Kidney epithelial cell (primary cell): ENCODE measurements around the gene WNT11. TPM values are rescaled to one million over a fixed set of nuclear protein-coding genes. Genes with fewer than 3 reads are reported as not detected.

ENCODE experiments used
- DNase-seq: peaks from one replicate; pipeline ENCODE4 v3.0.0-alpha.2; 2010; ENCODE audit warnings: low read depth
- H3K27me3 ChIP-seq: 2 replicates; pipeline ENCODE4 v1.6.0; 2011; ENCODE audit warnings: low read length; ENCODE audit not compliant: control insufficient read depth, insufficient read depth
- H3K36me3 ChIP-seq: 2 replicates; pipeline ENCODE4 v1.5.1; 2011; ENCODE audit warnings: low read length; ENCODE audit not compliant: control insufficient read depth, insufficient read depth
- H3K4me3 ChIP-seq: 2 replicates; pipeline ENCODE4 v1.5.1; 2011; ENCODE audit warnings: low read depth, mild to moderate bottlenecking, control low read depth, low read length
- total RNA-seq: library from RNA; depleted of rRNA; stranded (reverse); fragments of >200 nt; gene quantifications from 2 replicates; pipeline ENCODE4 v1.2.3, GENCODE V29; 2015
- TF ChIP-seq, protein P1 (sequence below): IDR thresholded peaks from 2 replicates; pipeline ENCODE4 v1.5.1; 2011; ENCODE audit warnings: mild to moderate bottlenecking, moderate library complexity, low read length, control low read depth, inconsistent platforms; ENCODE audit not compliant: insufficient read depth, poor library complexity, severe bottlenecking

WNT11 gene
- total RNA-seq, 1 donor from 2014 or later, result 0.21 TPM

DNA sequence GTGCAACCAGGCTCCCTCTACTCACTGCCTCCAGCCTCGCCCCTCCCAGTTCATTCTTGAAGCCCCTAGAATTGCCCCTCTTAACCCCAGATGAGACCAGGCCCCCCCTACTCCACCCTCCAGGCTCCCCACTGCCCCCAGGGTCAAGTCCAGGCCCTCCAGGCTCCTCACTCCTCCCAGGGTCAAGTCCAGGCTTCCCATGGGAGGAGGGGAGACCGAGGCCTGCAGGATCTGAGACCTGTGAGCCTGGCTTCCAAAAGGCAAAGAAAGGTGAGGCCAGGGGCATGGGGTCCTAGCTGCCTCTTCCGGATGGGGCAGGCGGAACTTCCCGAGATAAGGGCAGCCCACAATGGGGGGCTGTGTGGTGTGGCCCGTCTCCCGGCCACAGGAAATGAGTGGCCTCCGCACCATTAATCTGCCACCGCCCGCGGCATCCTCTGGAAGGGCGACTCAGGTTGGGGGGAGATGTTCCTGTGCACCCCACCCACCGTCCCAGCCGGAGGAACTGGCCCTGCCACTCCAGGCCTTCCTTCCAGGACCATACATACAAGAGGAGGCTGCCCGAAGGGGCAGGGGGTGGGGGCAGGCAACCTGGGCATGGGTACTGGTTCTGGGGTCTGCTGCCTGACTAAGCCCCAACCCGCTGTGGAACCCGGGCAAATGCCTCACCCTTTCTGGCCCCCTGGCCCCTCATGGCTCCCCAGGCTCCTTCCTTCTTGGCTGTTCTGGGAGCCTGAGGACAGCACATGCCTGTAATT is 35.1 kb upstream of the WNT11 start:
- Histone ChIP-seq H3K27me3 (peaks cover 41% of the 10 kb centered on the region), H3K4me3 (no peak overlapping the region), H3K36me3 (no peaks in the 10 kb centered on the region)
- DNase-seq, result no peak
- TF ChIP-seq, protein P1, sequence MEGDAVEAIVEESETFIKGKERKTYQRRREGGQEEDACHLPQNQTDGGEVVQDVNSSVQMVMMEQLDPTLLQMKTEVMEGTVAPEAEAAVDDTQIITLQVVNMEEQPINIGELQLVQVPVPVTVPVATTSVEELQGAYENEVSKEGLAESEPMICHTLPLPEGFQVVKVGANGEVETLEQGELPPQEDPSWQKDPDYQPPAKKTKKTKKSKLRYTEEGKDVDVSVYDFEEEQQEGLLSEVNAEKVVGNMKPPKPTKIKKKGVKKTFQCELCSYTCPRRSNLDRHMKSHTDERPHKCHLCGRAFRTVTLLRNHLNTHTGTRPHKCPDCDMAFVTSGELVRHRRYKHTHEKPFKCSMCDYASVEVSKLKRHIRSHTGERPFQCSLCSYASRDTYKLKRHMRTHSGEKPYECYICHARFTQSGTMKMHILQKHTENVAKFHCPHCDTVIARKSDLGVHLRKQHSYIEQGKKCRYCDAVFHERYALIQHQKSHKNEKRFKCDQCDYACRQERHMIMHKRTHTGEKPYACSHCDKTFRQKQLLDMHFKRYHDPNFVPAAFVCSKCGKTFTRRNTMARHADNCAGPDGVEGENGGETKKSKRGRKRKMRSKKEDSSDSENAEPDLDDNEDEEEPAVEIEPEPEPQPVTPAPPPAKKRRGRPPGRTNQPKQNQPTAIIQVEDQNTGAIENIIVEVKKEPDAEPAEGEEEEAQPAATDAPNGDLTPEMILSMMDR, result no peak

DNA sequence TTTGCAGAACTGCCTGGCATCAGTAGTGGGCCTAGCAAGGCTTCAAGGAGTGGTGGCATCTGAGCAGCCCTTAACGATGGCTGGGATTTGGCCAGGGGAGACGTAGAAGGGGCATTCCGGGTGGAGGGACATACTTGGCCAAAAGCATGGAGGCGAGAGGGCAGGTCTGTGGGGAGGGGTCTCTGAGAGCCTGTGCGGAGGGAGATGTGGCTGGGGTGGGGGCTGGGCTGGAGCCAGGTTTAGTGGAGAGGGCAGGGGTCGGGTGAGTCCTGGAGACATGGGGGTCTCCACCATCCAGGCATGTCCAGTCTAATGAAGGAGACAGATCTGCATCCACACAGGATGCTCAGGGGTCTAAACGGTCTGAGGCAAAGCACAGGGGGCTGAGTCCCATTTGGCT is 34.4 kb upstream of the WNT11 start:
- DNase-seq, result no peak
- H3K36me3 ChIP-seq, result no peaks in the 10 kb centered on the region
- TF ChIP-seq, protein P1, result no peak
- no peak overlapping the region for H3K4me3 ChIP-seq
- peaks cover 42% of the 10 kb centered on the region for H3K27me3 ChIP-seq

- DNase-seq, result no peak
- H3K36me3 ChIP-seq, result no peaks in the 10 kb centered on the region
- TF ChIP-seq, protein P1, result no peak
- peaks cover 40% of the 10 kb centered on the region for H3K27me3 ChIP-seq
- H3K4me3 ChIP-seq, result no peak overlapping the region
Observed at GRCh38 chr11:76240161-76240540, 33.8 kb upstream of the WNT11 start.

DNA sequence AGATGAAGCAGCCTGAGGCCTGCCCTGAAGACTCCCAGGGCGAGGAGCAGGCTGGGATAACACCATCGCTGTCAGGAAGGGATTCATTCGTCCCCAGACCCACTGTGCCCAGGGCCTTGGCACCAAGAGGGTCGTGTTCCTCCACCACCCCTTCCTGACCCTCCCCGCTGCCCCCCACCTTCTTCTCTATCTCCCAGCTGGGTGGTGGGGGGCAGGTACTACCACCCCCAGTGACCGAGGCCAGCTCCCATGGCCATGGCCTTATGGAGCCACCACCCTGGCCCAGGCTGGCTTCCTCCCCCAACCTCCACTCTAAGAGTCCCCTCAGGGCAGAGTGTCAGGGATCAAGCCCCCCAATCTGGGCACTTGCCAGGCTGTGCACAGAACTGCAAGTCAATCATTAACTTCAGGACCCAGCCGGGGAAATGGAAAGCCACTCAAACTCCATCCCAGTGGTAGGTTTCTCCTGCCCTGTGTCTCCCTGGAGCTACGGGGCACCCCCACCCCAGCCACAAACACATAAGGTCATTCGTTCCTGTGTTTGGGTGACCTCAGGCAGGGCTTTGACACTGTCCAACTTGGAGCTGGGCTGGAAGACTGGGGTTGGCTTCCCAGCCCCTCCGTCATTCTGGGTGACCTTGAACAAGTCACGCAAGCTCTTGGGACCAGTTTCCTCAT is 33.3 kb upstream of the WNT11 start:
- TF ChIP-seq, protein P1, result no peak
- Histone ChIP-seq H3K4me3 (no peak overlapping the region), H3K36me3 (no peaks in the 10 kb centered on the region), H3K27me3 (peaks cover 38% of the 10 kb centered on the region)
- DNase-seq, result no peak

- Histone ChIP-seq H3K4me3 (no peak overlapping the region), H3K27me3 (peaks cover 28% of the 10 kb centered on the region), H3K36me3 (no peaks in the 10 kb centered on the region)
- TF ChIP-seq, protein P1, result no peak
- no peak for DNase-seq
Observed at GRCh38 chr11:76238551-76238950, 32.2 kb upstream of the WNT11 start.
